ENCODE data around the gene ARF6. TPM values are rescaled to one million over a fixed set of nuclear protein-coding genes. Genes with fewer than 3 reads are reported as not detected.
"Not testable (repeated sequence)": the region's sequence is repeated elsewhere in the genome, so short reads cannot be mapped to it uniquely, and the experiment has no call there.

Gene ARF6
- total and polyA plus RNA-seq, 5 experiments from 2014 or later, result 74.6 to 100 (median 83.9) TPM

GRCh38 chr14:49879646-49880204 is 13.2 kb upstream of the ARF6 start:
- H3K27me3 Mint-ChIP-seq, result no peaks in the 10 kb centered on the region
- no peaks in the 10 kb centered on the region for H3K36me3 Mint-ChIP-seq
- no peaks in the 10 kb centered on the region for H3K9me3 Mint-ChIP-seq
- peak overlapping the region in 7 of 10 donors; percentile 35 to 81 (median 51) for H3K27ac Mint-ChIP-seq
- no peak overlapping the region for H3K4me3 Mint-ChIP-seq
- DNase-seq (peak in 8 of 10 donors; percentile 18 to 77 (median 50)), ATAC-seq (peak; percentile 87 to 94)
- POLR2A ChIA-PET, result interaction anchor here (0.6 to 1.8 kb wide), 15 partner anchors 8 to 236 kb away, joined by 3 to 16 read pairs (median 5); partner anchors contain the start of genes ARF6 and VCPKMT
- H3K4me1 Mint-ChIP-seq, result peaks cover 0 to 18% (median 13%) of the 10 kb centered on the region in 4 donors

DNA sequence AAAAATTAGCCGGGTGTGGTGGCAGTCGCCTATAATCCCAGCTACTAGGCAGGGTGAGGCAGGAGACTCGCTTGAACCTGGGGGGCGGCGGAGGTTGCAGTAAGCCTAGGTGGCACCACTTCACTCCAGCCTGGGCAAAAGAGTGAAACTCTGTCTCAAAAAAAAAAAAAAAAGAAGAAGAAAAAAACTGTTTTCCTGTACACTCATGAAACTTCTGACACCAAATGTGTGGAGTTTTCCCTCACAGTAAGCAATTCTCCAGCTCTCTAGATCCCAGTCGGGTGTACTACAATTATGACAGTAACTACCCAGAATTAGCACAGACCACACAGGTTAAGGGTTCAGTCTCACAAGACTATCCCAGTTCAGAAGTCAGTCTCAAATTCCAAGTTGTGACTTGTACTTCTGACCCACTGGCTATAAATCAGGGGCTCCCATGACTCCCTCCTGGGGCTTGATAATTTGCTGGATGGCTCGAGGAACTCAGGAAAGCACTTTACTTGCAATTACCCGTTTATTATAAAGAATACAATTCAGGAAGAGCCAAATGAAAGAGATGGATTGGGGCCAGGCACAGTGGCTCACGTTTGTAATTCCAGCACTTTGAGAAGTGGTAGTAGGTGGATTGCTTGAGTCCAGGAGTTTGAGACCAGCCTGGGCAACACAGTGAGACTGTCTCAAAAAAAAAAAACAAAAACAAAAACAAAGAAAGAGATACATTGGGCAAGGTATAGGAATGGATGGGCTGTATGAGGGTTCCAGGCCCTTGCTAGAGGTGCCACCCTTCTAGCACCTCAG is 12.4 kb upstream of the ARF6 start:
- ATAC-seq (peak; percentile 64 to 80), DNase-seq (peak in 1 of 10 donors; percentile 30)
- no peaks in the 10 kb centered on the region for H3K36me3 Mint-ChIP-seq
- POLR2A ChIA-PET, result interaction anchor here (0.7 to 1.8 kb wide), 13 partner anchors 9 to 236 kb away, joined by 3 to 16 read pairs (median 5); partner anchors contain the start of genes ARF6 and VCPKMT
- H3K4me1 Mint-ChIP-seq, result peaks cover 0 to 18% (median 13%) of the 10 kb centered on the region in 4 donors
- H3K27me3 Mint-ChIP-seq, result no peaks in the 10 kb centered on the region
- H3K4me3 Mint-ChIP-seq, result no peak overlapping the region
- H3K9me3 Mint-ChIP-seq, result no peaks in the 10 kb centered on the region
- H3K27ac Mint-ChIP-seq, result peak overlapping the region in 7 of 10 donors; percentile 27 to 81 (median 54)

DNA sequence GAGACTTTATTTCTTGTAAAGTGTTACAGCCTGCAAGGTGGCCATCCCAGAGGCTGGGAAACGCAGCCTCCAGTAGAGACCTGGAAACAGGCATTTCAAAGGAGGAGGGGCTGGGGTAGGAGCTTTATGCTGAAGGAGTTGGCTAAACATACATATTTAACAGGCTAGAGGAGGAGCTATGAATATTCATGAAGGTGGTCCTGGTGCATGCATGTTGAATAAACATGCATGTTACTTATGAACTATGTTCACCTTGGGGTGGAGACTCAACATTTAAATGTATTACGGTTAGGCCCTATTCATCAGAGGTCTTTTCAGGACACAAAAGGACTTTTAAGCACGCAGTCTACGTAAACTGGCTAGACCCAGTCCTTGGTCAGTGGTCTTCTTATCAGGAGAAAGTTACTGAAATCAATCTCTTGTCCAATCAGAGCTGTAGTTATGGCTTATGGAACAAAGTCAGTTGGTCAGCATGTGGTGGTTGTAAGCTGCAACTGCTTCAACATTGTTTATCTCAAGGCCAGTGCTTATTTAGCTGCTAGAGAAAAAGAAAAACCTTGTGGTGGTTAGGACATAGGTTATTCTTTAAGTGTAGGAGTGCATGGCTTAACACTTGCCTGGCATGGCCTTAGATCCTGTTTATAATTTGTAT is 11.4 kb upstream of the ARF6 start:
- POLR2A ChIA-PET, result interaction anchor here (0.6 to 1.3 kb wide), 6 partner anchors 11 to 235 kb away, joined by 3 to 7 read pairs (median 4); partner anchors contain the start of gene VCPKMT
- no peaks in the 10 kb centered on the region for H3K27me3 Mint-ChIP-seq
- H3K4me1 Mint-ChIP-seq, result peaks cover 0 to 19% (median 14%) of the 10 kb centered on the region in 4 donors
- no peaks in the 10 kb centered on the region for H3K9me3 Mint-ChIP-seq
- DNase-seq, result no peak
- peak overlapping the region in 3 of 10 donors; percentile 54 to 74 (median 62) for H3K27ac Mint-ChIP-seq
- no peaks in the 10 kb centered on the region for H3K36me3 Mint-ChIP-seq
- no peak overlapping the region for H3K4me3 Mint-ChIP-seq
- no peak for ATAC-seq

DNA sequence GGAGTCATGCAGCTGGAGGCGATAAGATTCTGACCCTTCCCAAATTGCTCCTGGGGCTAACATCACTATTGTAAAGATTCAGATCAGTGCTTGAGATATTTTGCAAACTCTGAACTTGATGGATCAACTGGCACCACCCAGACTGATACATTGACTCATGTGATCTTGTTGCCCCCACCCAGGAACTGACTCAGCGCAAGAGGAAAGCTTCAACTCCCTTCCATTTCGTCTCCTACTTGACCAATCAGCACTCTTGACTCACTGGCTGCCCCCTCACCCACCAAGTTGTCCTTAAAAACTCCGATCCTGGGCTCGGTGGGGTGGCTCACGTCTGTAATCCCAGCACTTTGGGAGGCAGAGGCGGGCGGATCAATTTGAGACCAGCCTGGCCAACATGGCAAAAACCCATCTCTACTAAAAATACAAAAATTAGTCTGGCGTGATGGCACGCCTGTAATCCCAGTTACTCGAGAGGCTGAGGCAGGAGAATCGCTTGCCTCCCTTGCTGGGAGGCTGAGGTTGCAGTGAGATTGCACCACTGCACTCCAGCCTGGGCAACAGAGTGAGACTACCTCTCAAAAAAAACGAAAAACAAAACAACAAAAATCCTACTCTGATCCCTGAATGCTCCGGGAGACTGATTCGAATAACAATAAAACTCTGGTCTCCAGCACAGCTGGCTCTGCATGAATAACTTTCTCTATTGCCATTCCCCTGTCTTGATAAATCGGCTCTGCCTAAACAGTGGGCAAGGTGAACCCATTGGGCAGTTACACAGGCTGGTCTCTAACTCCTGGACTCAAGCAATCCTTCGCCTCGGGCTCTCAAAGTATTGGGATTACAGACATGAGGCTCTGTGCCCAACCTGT is 9.8 kb upstream of the ARF6 start:
- POLR2A ChIA-PET, result interaction anchor here (1.4 kb wide), 1 partner anchor 119 kb away, joined by 3 read pairs; no protein-coding TSS in a partner anchor
- H3K4me3 Mint-ChIP-seq, result peak overlapping the region in 1 of 10 donors; percentile 54
- H3K9me3 Mint-ChIP-seq, result no peaks in the 10 kb centered on the region
- H3K27me3 Mint-ChIP-seq, result no peaks in the 10 kb centered on the region
- no peaks in the 10 kb centered on the region for H3K36me3 Mint-ChIP-seq
- DNase-seq (no peak), ATAC-seq (no peak)
- peak overlapping the region in 2 of 10 donors; percentile 35 to 66 for H3K27ac Mint-ChIP-seq
- H3K4me1 Mint-ChIP-seq, result peaks cover 0 to 25% (median 16%) of the 10 kb centered on the region in 4 donors

GRCh38 chr14:49886523-49886922 is 6.4 kb upstream of the ARF6 start:
- H3K36me3 Mint-ChIP-seq, result no peaks in the 10 kb centered on the region
- H3K4me3 Mint-ChIP-seq, result peak overlapping the region in 6 of 10 donors; percentile 1 to 41 (median 24)
- H3K27me3 Mint-ChIP-seq, result no peaks in the 10 kb centered on the region
- DNase-seq (no peak), ATAC-seq (peak; percentile 49 to 52)
- H3K9me3 Mint-ChIP-seq, result no peaks in the 10 kb centered on the region
- POLR2A ChIA-PET, result interaction anchor here (0.6 to 1.6 kb wide), 4 partner anchors 18 to 175 kb away, joined by 3 to 4 read pairs (median 3); no protein-coding TSS in a partner anchor
- H3K4me1 Mint-ChIP-seq, result peaks cover 0 to 13% (median 3%) of the 10 kb centered on the region in 4 donors
- peak overlapping the region in 9 of 10 donors; percentile 56 to 86 (median 72) for H3K27ac Mint-ChIP-seq

GRCh38 chr14:49888293-49888692 is 4.6 kb upstream of the ARF6 start:
- Mint-ChIP-seq H3K27ac (no peak overlapping the region), H3K27me3 (peaks cover 0 to 1% (median 0%) of the 10 kb centered on the region in 5 donors), H3K4me1 (peaks cover 6 to 19% (median 11%) of the 10 kb centered on the region in 4 donors), H3K9me3 (no peaks in the 10 kb centered on the region), H3K4me3 (no peak overlapping the region), H3K36me3 (peaks cover 0 to 5% (median 1%) of the 10 kb centered on the region in 3 donors)
- ATAC-seq (no peak), DNase-seq (no peak)
- POLR2A ChIA-PET, result interaction anchor here (0.8 to 1.2 kb wide), 4 partner anchors 20 to 120 kb away, joined by 3 to 4 read pairs (median 4); partner anchors contain the start of gene KLHDC2

DNA sequence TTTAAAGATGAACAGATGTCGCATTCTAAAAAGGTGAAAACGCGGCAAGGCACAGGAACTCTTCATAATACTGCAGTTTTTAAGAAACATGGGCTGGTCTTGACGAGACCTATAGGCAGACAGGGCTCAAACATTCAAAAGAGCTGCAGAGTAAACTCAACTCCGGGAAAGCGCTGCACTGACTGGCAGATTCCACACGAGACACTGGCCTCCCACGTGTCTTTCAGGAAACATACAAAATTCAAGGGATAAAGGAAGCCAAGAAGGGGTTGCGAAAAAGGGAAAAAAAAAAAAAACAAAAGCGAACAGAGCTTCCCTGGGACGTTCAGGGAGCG is 614 bp upstream of the ARF6 start:
- ATAC-seq, result peak; percentile 56 to 75
- peaks cover 15 to 42% (median 26%) of the 10 kb centered on the region in 3 donors for H3K36me3 Mint-ChIP-seq
- H3K9me3 Mint-ChIP-seq, result no peaks in the 10 kb centered on the region
- peak overlapping the region; percentile 98 to 100 (median 99) for H3K27ac Mint-ChIP-seq
- peak overlapping the region; percentile 92 to 100 (median 98) for H3K4me3 Mint-ChIP-seq
- peaks cover 21 to 41% (median 35%) of the 10 kb centered on the region in 4 donors for H3K4me1 Mint-ChIP-seq
- POLR2A ChIA-PET, result interaction anchor here (0.6 to 4.9 kb wide), 39 partner anchors 11 to 335 kb away, joined by 3 to 82 read pairs (median 5); partner anchors contain the start of genes MGAT2, NEMF and VCPKMT
- H3K27me3 Mint-ChIP-seq, result peaks cover 0 to 1% (median 0%) of the 10 kb centered on the region in 5 donors
- peak in 8 of 10 donors; percentile 38 to 77 (median 59) for DNase-seq

DNA sequence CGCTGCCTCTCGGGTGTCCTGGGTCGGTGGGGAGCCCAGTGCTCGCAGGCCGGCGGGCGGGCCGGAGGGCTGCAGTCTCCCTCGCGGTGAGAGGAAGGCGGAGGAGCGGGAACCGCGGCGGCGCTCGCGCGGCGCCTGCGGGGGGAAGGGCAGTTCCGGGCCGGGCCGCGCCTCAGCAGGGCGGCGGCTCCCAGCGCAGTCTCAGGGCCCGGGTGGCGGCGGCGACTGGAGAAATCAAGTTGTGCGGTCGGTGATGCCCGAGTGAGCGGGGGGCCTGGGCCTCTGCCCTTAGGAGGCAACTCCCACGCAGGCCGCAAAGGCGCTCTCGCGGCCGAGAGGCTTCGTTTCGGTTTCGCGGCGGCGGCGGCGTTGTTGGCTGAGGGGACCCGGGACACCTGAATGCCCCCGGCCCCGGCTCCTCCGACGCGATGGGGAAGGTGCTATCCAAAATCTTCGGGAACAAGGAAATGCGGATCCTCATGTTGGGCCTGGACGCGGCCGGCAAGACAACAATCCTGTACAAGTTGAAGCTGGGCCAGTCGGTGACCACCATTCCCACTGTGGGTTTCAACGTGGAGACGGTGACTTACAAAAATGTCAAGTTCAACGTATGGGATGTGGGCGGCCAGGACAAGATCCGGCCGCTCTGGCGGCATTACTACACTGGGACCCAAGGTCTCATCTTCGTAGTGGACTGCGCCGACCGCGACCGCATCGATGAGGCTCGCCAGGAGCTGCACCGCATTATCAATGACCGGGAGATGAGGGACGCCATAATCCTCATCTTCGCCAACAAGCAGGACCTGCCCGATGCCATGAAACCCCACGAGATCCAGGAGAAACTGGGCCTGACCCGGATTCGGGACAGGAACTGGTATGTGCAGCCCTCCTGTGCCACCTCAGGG is 679 bp downstream of the ARF6 start:
- peak; percentile 56 to 60 for ATAC-seq
- POLR2A ChIA-PET, result interaction anchor here (0.5 to 4.9 kb wide), 29 partner anchors 14 to 273 kb away, joined by 3 to 82 read pairs (median 5); partner anchors contain the start of genes MGAT2, NEMF and VCPKMT
- DNase-seq, result peak in 9 of 10 donors; percentile 56 to 89 (median 71)
- Mint-ChIP-seq H3K36me3 (peaks cover 15 to 49% (median 26%) of the 10 kb centered on the region in 3 donors), H3K9me3 (no peaks in the 10 kb centered on the region), H3K27me3 (peaks cover 0 to 1% (median 0%) of the 10 kb centered on the region in 5 donors), H3K27ac (peak overlapping the region; percentile 98 to 100 (median 99)), H3K4me1 (peaks cover 26 to 52% (median 44%) of the 10 kb centered on the region in 4 donors), H3K4me3 (peak overlapping the region; percentile 92 to 100 (median 98))

DNA sequence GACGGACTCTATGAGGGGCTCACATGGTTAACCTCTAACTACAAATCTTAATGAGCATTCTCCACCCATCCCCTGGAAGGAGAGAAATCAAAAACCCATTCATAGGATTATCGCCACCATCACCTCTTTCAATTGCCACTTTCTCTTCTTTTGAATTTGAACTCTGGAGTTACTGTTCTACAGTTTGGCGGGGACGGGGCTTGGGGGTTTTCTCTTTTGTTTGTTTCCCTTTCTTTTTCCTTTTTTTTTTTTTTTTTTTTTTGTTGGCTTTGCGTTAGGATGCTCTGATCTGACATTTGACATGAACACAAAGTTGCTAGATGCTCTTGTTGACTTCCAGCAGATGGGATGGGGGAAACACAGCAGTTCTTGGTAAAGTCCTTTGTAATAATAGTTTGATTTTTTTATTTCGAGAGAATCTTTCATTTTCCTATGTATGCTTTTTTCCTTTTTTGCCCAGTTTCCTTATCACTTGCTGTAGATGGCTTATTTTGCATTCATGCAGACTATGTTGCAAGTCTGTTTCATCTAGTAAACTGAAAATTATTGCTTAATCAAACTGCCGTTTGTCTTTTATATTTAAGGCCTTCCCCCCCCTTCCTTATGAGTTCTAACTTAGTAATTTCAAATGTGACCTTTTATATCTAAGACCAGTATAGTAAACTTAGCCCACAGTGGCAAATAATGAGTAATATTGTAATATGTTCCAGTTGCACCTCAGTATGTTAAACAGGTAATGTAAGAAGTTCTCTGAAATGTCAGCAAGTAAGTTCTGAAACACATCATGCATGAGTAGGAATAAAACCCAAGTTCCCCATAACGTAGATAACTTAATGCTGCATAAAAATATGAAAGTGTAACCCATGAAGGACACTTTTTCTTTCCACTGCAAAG is 1.6 kb downstream of the ARF6 start:
- H3K9me3 Mint-ChIP-seq, H3K27me3 Mint-ChIP-seq, ATAC-seq: not testable (repeated sequence)
- Mint-ChIP-seq H3K4me1 (peaks cover 26 to 59% (median 50%) of the 10 kb centered on the region in 4 donors), H3K36me3 (peaks cover 15 to 49% (median 26%) of the 10 kb centered on the region in 3 donors), H3K27ac (peak overlapping the region; percentile 93 to 100 (median 98)), H3K4me3 (peak overlapping the region; percentile 92 to 100 (median 98))
- DNase-seq, result peak in 1 of 10 donors; percentile 22
- POLR2A ChIA-PET, result interaction anchor here (0.5 to 4.9 kb wide), 16 partner anchors 26 to 207 kb away, joined by 3 to 82 read pairs (median 16); partner anchors contain the start of gene NEMF

All from naive thymus-derived CD8-positive, alpha-beta T cell (primary cell).